Stomach smooth muscle (tissue), 2 donors: ENCODE results near the gene KCNE3.
A peak's percentile ranks its signal among the peaks of the same experiment; 100 is the strongest.

Experiments
- H3K27ac ChIP-seq: one replicate; pipeline ENCODE4 v1.7.0; 2013; ENCODE audit warnings: mild to moderate bottlenecking, low read length, inconsistent platforms
- H3K27me3 ChIP-seq, 2 donors: one replicate each; pipeline ENCODE4 v1.7.0; 2013; ENCODE audit warnings: low read length in 2 of 2; ENCODE audit not compliant: insufficient read depth in 2 of 2, control insufficient read depth in 1 of 2
- H3K36me3 ChIP-seq, 2 donors: one replicate each; pipeline ENCODE4 v1.7.0; 2013; ENCODE audit warnings: low read length in 2 of 2; ENCODE audit not compliant: control insufficient read depth in 2 of 2, insufficient read depth in 2 of 2
- H3K4me1 ChIP-seq: one replicate; pipeline ENCODE4 v1.7.0; 2013; ENCODE audit warnings: low read length; ENCODE audit not compliant: control insufficient read depth, insufficient read depth
- H3K4me3 ChIP-seq, 2 donors: one replicate each; pipeline ENCODE4 v1.7.0; 2013; ENCODE audit warnings: low read length in 2 of 2
- H3K9ac ChIP-seq, 2 donors: one replicate each; pipeline ENCODE4 v1.7.0; 2013; ENCODE audit warnings: low read length in 2 of 2, mild to moderate bottlenecking in 1 of 2
- H3K9me3 ChIP-seq, 2 donors: one replicate each; pipeline ENCODE4 v1.7.0; 2013; ENCODE audit warnings: low read length in 2 of 2; ENCODE audit not compliant: control insufficient read depth in 2 of 2
- donor health status: healthy.
- donor health status: Pancreatic carcinoma.

Gene KCNE3

GRCh38 chr11:74471037-74471436, 3.7 kb upstream of the KCNE3 start:
- no peak overlapping the region for H3K9ac ChIP-seq
- no peaks in the 10 kb centered on the region for H3K36me3 ChIP-seq
- no peak overlapping the region for H3K4me3 ChIP-seq
- no peak overlapping the region for H3K27ac ChIP-seq
- H3K4me1 ChIP-seq: peaks cover 14% of the 10 kb centered on the region
- H3K9me3 ChIP-seq: no peaks in the 10 kb centered on the region
- peaks cover 2 to 8% of the 10 kb centered on the region in 2 donors for H3K27me3 ChIP-seq

GRCh38 chr11:74470526-74470925, 3.2 kb upstream of the KCNE3 start:
- no peak overlapping the region for H3K9ac ChIP-seq
- peaks cover 14% of the 10 kb centered on the region for H3K4me1 ChIP-seq

GRCh38 chr11:74468936-74469335, 1.6 kb upstream of the KCNE3 start:
- Histone ChIP-seq H3K27me3 (peaks cover 2 to 8% of the 10 kb centered on the region in 2 donors), H3K4me1 (peaks cover 14% of the 10 kb centered on the region), H3K9me3 (no peaks in the 10 kb centered on the region), H3K36me3 (no peaks in the 10 kb centered on the region), H3K4me3 (no peak overlapping the region), H3K9ac (no peak overlapping the region), H3K27ac (no peak overlapping the region)

More at GRCh38 chr11:74470526-74470925, 3.2 kb upstream of the KCNE3 start:
- no peak overlapping the region for H3K27ac ChIP-seq
- peaks cover 2 to 8% of the 10 kb centered on the region in 2 donors for H3K27me3 ChIP-seq
- H3K9me3 ChIP-seq: no peaks in the 10 kb centered on the region
- no peaks in the 10 kb centered on the region for H3K36me3 ChIP-seq
- H3K4me3 ChIP-seq: no peak overlapping the region

- peaks cover 2 to 8% of the 10 kb centered on the region in 2 donors for H3K27me3 ChIP-seq
Measured at GRCh38 chr11:74468521-74468920, 1.2 kb upstream of the KCNE3 start.

GRCh38 chr11:74468058-74468457, 709 bp upstream of the KCNE3 start:
- Histone ChIP-seq H3K36me3 (no peaks in the 10 kb centered on the region), H3K9me3 (no peaks in the 10 kb centered on the region), H3K27me3 (peaks cover 2 to 8% of the 10 kb centered on the region in 2 donors), H3K27ac (no peak overlapping the region), H3K4me3 (peak overlapping the region in 1 of 2 donors; percentile 77), H3K4me1 (peaks cover 14% of the 10 kb centered on the region), H3K9ac (no peak overlapping the region)

More at GRCh38 chr11:74468521-74468920, 1.2 kb upstream of the KCNE3 start:
- no peak overlapping the region for H3K9ac ChIP-seq
- H3K4me1 ChIP-seq: peaks cover 14% of the 10 kb centered on the region
- H3K9me3 ChIP-seq: no peaks in the 10 kb centered on the region
- H3K4me3 ChIP-seq: no peak overlapping the region
- H3K36me3 ChIP-seq: no peaks in the 10 kb centered on the region
- H3K27ac ChIP-seq: no peak overlapping the region

- Histone ChIP-seq H3K9ac (no peak overlapping the region), H3K27ac (no peak overlapping the region), H3K4me3 (no peak overlapping the region), H3K9me3 (no peaks in the 10 kb centered on the region), H3K36me3 (no peaks in the 10 kb centered on the region), H3K27me3 (peaks cover 2 to 8% of the 10 kb centered on the region in 2 donors), H3K4me1 (peaks cover 14% of the 10 kb centered on the region)
Measured at GRCh38 chr11:74465291-74465708, 2.0 kb downstream of the KCNE3 start.

- Histone ChIP-seq H3K27me3 (peaks cover 2 to 8% of the 10 kb centered on the region in 2 donors), H3K27ac (no peak overlapping the region), H3K4me3 (no peak overlapping the region), H3K9me3 (no peaks in the 10 kb centered on the region), H3K4me1 (peaks cover 14% of the 10 kb centered on the region), H3K9ac (no peak overlapping the region), H3K36me3 (no peaks in the 10 kb centered on the region)
Measured at GRCh38 chr11:74464746-74465145, 2.6 kb downstream of the KCNE3 start.

- H3K9ac ChIP-seq: no peak overlapping the region
- H3K27ac ChIP-seq: no peak overlapping the region
- no peaks in the 10 kb centered on the region for H3K9me3 ChIP-seq
- peaks cover 14% of the 10 kb centered on the region for H3K4me1 ChIP-seq
- no peak overlapping the region for H3K4me3 ChIP-seq
- H3K27me3 ChIP-seq: peaks cover 2 to 8% of the 10 kb centered on the region in 2 donors
- H3K36me3 ChIP-seq: no peaks in the 10 kb centered on the region
Measured at GRCh38 chr11:74463216-74463615, 4.1 kb downstream of the KCNE3 start.

- Histone ChIP-seq H3K4me3 (no peak overlapping the region), H3K4me1 (peaks cover 10% of the 10 kb centered on the region), H3K36me3 (no peaks in the 10 kb centered on the region), H3K27me3 (peaks cover 2 to 5% of the 10 kb centered on the region in 2 donors), H3K9me3 (no peaks in the 10 kb centered on the region), H3K27ac (no peak overlapping the region), H3K9ac (no peak overlapping the region)
Measured at GRCh38 chr11:74462631-74463030, 4.7 kb downstream of the KCNE3 start.

GRCh38 chr11:74462009-74462408, 5.3 kb downstream of the KCNE3 start:
- Histone ChIP-seq H3K9ac (peak overlapping the region in 1 of 2 donors; percentile 44), H3K27ac (peak overlapping the region; percentile 18), H3K4me3 (peak overlapping the region in 1 of 2 donors; percentile 52), H3K9me3 (no peaks in the 10 kb centered on the region), H3K36me3 (no peaks in the 10 kb centered on the region), H3K27me3 (peaks cover 2 to 3% of the 10 kb centered on the region in 2 donors), H3K4me1 (peaks cover 6% of the 10 kb centered on the region)

- Histone ChIP-seq H3K27ac (no peak overlapping the region), H3K4me1 (no peaks in the 10 kb centered on the region), H3K4me3 (no peak overlapping the region), H3K36me3 (no peaks in the 10 kb centered on the region), H3K9me3 (no peaks in the 10 kb centered on the region), H3K27me3 (no peaks in the 10 kb centered on the region), H3K9ac (no peak overlapping the region)
Measured at GRCh38 chr11:74460481-74461154, 6.7 kb downstream of the KCNE3 start.
